IMR-90 (cell line): ENCODE measurements around the gene ZNF835. TPM values are rescaled to one million over a fixed set of nuclear protein-coding genes. Genes with fewer than 3 reads are reported as not detected.

Source experiments
- ATAC-seq: fragments of 200-7000 bp; cut with Tn5 transposase; 2 replicates; pipeline ENCODE4 v1.9.1; 2020; ENCODE audit warnings: low read depth, mild to moderate bottlenecking, moderate library complexity
- BruUV-seq: library from RNA; stranded (reverse); fragments of 400-500 nt; replicated peaks from 2 replicates; lab custom pipeline; 2021; lab: Mats Ljungman, UMichigan
- CTCF ChIA-PET: fragments of 300-600 bp; formaldehyde crosslinking; extraction: SDS; loops from one replicate; lab custom pipeline; 2021; ENCODE audit warnings: antibody characterized with exemption; lab: Yijun Ruan, JAX
- POLR2A ChIA-PET: fragments of 300-600 bp; sonication (Branson Sonifier 250); formaldehyde crosslinking; loops from one replicate; lab custom pipeline; 2022; ENCODE audit warnings: antibody characterized with exemption; ENCODE audit not compliant: unreplicated experiment; lab: Charles Lee
- DNase-seq: peaks from one replicate; pipeline ENCODE4 v3.0.0; 2013
- H2AFZ ChIP-seq: replicated peaks from 2 replicates; pipeline ENCODE3; 2013; ENCODE audit warnings: low read length, mild to moderate bottlenecking; ENCODE audit not compliant: poor library complexity
- H2AK5ac ChIP-seq: 2 replicates; pipeline ENCODE4 v1.6.1; 2013; ENCODE audit warnings: low read depth, low read length, inconsistent platforms
- H2AK9ac ChIP-seq: replicated peaks from 2 replicates; pipeline ENCODE3; 2013; ENCODE audit warnings: mild to moderate bottlenecking, low read depth, low read length, moderate library complexity; ENCODE audit not compliant: poor library complexity
- H2BK120ac ChIP-seq: 2 replicates; pipeline ENCODE4 v1.6.1; 2013; ENCODE audit warnings: low read depth, low read length, inconsistent platforms
- H2BK15ac ChIP-seq: 3 replicates; pipeline ENCODE4 v1.6.1; 2013; ENCODE audit warnings: low read depth, low read length, inconsistent platforms
- H2BK20ac ChIP-seq: 2 replicates; pipeline ENCODE4 v1.6.1; 2013; ENCODE audit warnings: low read depth, mild to moderate bottlenecking, inconsistent platforms, low read length, moderate library complexity
- H2BK5ac ChIP-seq: 2 replicates; pipeline ENCODE4 v1.6.1; 2013; ENCODE audit warnings: mild to moderate bottlenecking, low read depth, low read length, inconsistent platforms; ENCODE audit not compliant: poor library complexity, severe bottlenecking
- H3K14ac ChIP-seq: replicated peaks from 2 replicates; pipeline ENCODE4 v1.6.1; 2013; ENCODE audit warnings: low read depth, low read length, inconsistent platforms
- H3K18ac ChIP-seq: 2 replicates; pipeline ENCODE4 v1.6.1; 2013; ENCODE audit warnings: low read depth, low read length, control low read depth
- H3K23ac ChIP-seq: 2 replicates; pipeline ENCODE4 v1.6.1; 2013; ENCODE audit warnings: low read depth, low read length, inconsistent platforms
- H3K27ac ChIP-seq: 2 replicates; pipeline ENCODE4 v1.5.1; 2013; ENCODE audit warnings: mild to moderate bottlenecking, control low read depth, low read length; ENCODE audit not compliant: insufficient read depth
- H3K27me3 ChIP-seq: 2 replicates; pipeline ENCODE4 v1.6.1; 2013; ENCODE audit warnings: low read length; ENCODE audit not compliant: control insufficient read depth, insufficient read depth
- H3K36me3 ChIP-seq: 2 replicates; pipeline ENCODE4 v1.6.1; 2013; ENCODE audit warnings: low read length, mixed read lengths; ENCODE audit not compliant: control insufficient read depth, insufficient read depth
- H3K4ac ChIP-seq: 2 replicates; pipeline ENCODE4 v1.6.1; 2013; ENCODE audit warnings: low read depth, low read length, inconsistent platforms
- H3K4me1 ChIP-seq: 2 replicates; pipeline ENCODE4 v1.6.1; 2013; ENCODE audit warnings: low read length, mixed read lengths; ENCODE audit not compliant: control insufficient read depth, insufficient read depth
- H3K4me2 ChIP-seq: 2 replicates; pipeline ENCODE4 v1.6.1; 2013; ENCODE audit warnings: low read depth, mild to moderate bottlenecking, control low read depth, low read length, moderate library complexity
- H3K4me3 ChIP-seq: 2 replicates; pipeline ENCODE4 v1.5.1; 2013; ENCODE audit warnings: low read depth, mild to moderate bottlenecking, control low read depth, low read length, moderate library complexity; ENCODE audit not compliant: insufficient read depth
- H3K56ac ChIP-seq: 2 replicates; pipeline ENCODE4 v1.6.1; 2013; ENCODE audit warnings: low read length, inconsistent platforms; ENCODE audit not compliant: insufficient read depth; ENCODE audit errors: extremely low read depth
- H3K79me1 ChIP-seq, 2 experiments: 2 replicates each; pipeline ENCODE4 v1.6.1; 2013; ENCODE audit warnings: low read length in 2 of 2, inconsistent platforms in 1 of 2, low read depth in 1 of 2
- H3K9ac ChIP-seq: 2 replicates; pipeline ENCODE4 v1.6.1; 2013; ENCODE audit warnings: low read depth, low read length, control low read depth
- H3K9me1 ChIP-seq: 2 replicates; pipeline ENCODE4 v1.6.1; 2013; ENCODE audit warnings: low read length, inconsistent platforms; ENCODE audit not compliant: insufficient read depth
- H3K9me3 ChIP-seq: 2 replicates; pipeline ENCODE4 v1.6.1; 2013; ENCODE audit warnings: low read length; ENCODE audit not compliant: control insufficient read depth, insufficient read depth
- H4K20me1 ChIP-seq: 2 replicates; pipeline ENCODE4 v1.6.1; 2013; ENCODE audit warnings: low read length, inconsistent platforms; ENCODE audit not compliant: insufficient read depth
- H4K5ac ChIP-seq: 2 replicates; pipeline ENCODE4 v1.6.1; 2013; ENCODE audit warnings: mild to moderate bottlenecking, low read depth, low read length, control low read depth
- H4K8ac ChIP-seq, 2 experiments: 2 replicates each; pipeline ENCODE4 v1.6.1; 2013; ENCODE audit warnings: low read depth in 2 of 2, low read length in 2 of 2, control low read depth in 1 of 2, inconsistent platforms in 1 of 2
- H4K91ac ChIP-seq: 2 replicates; pipeline ENCODE4 v1.6.1; 2013; ENCODE audit warnings: low read depth, low read length, inconsistent platforms; ENCODE audit not compliant: insufficient read depth
- CEBPB ChIP-seq: IDR thresholded peaks from 2 replicates; pipeline ENCODE4 v1.6.1; 2012; ENCODE audit warnings: low read depth, low read length, improper control_type of control experiment
- FOS ChIP-seq: fragments of 150-350 bp; IDR thresholded peaks from 2 replicates; pipeline ENCODE4 v1.6.1; 2016; ENCODE audit warnings: low read depth, low read length
- MAFK ChIP-seq: IDR thresholded peaks from 2 replicates; pipeline ENCODE4 v1.6.1; 2012; ENCODE audit warnings: low read depth, low read length, improper control_type of control experiment
- RCOR1 ChIP-seq: IDR thresholded peaks from 2 replicates; pipeline ENCODE4 v1.6.1; 2012; ENCODE audit warnings: mild to moderate bottlenecking, low read length, improper control_type of control experiment; ENCODE audit not compliant: insufficient replicate concordance
- SMC3 ChIP-seq: fragments of 150-350 bp; IDR thresholded peaks from 2 replicates; pipeline ENCODE4 v1.6.1; 2016; ENCODE audit warnings: low read depth, mild to moderate bottlenecking, antibody characterized with exemption, low read length, moderate library complexity
- WGBS, 2 experiments: methylation state at CpG; one replicate each; pipeline versions ENCODE4 v1.1.5 to v1.1.7; 2013; ENCODE audit warnings: missing lambda C conversion rate in 2 of 2; ENCODE audit not compliant: insufficient read length in 1 of 2; ENCODE audit errors: extremely low coverage in 2 of 2; 5-methylcytosine and 5-hydroxymethylcytosine counted together
- dilution Hi-C: fragments of 300-500 bp; cut with HindIII; formaldehyde crosslinking; loops from one replicate; pipeline ENCODE4 v1.14.3; 2018; ENCODE audit warnings: low sequenced_read_pairs; ENCODE audit not compliant: unreplicated experiment
- in situ Hi-C: fragments of 300-500 bp; cut with MboI; formaldehyde crosslinking; loops from 3 replicates; pipeline ENCODE4 v1.14.3; 2019; ENCODE audit warnings: low sequenced_read_pairs, inconsistent platforms, mixed read lengths
- intact Hi-C: fragments of 100-400 bp; cut with micrococcal nuclease; formaldehyde crosslinking; loops from 2 replicates; pipeline ENCODE4 v1.10.0; 2022
- polyA plus RNA-seq, 3 experiments: library from polyadenylated mRNA; depleted of rRNA; stranded (reverse); fragments of >200 nt; gene quantifications; 2 replicates each; pipeline ENCODE4 v1.2.3, GENCODE V29; 2012; ENCODE audit warnings: low replicate concordance in 1 of 3
- total RNA-seq: library from RNA; depleted of rRNA; stranded (reverse); fragments of >200 nt; gene quantifications from 2 replicates; pipeline ENCODE4 v1.2.3, GENCODE V29; 2012
- TF ChIP-seq, protein P1 (sequence below): fragments of 150-350 bp; IDR thresholded peaks from 2 replicates; pipeline ENCODE4 v1.6.1; 2016; ENCODE audit warnings: low read depth, mild to moderate bottlenecking, low read length, moderate library complexity, borderline replicate concordance
- TF ChIP-seq, protein P2 (sequence below): conservative IDR thresholded peaks from 2 replicates; pipeline ENCODE4 v1.5.1; 2012; ENCODE audit warnings: mild to moderate bottlenecking, low read depth, low read length, improper control_type of control experiment

The ZNF835 gene
- total and polyA plus RNA-seq, 2 of the 4 experiments (the other 2 are of a cell fraction), result not detected

- no peak overlapping the region for H2BK20ac ChIP-seq
- H4K20me1 ChIP-seq, result no peaks in the 10 kb centered on the region
- H3K23ac ChIP-seq, result no peak overlapping the region
- 91% methylated on average over 4 of the region's 8 CpGs; no CpG with 5 or more reads in 1 of the 2 experiments for WGBS, 2 experiments
- H3K4ac ChIP-seq, result no peak overlapping the region
- in situ Hi-C loops, result no loop called here
- ChIA-PET POLR2A (no interaction called here), CTCF (no interaction called here)
- H3K27me3 ChIP-seq, result no peaks in the 10 kb centered on the region
- no peak for ATAC-seq
- no peak overlapping the region for H3K4me3 ChIP-seq
- no peak overlapping the region for H2BK5ac ChIP-seq
- dilution Hi-C loops, result no loop called here
- H3K18ac ChIP-seq, result no peak overlapping the region
- no peak overlapping the region for H2BK120ac ChIP-seq
- no peak overlapping the region for H3K14ac ChIP-seq
- no peak overlapping the region for H3K56ac ChIP-seq
- no peak overlapping the region for H2AFZ ChIP-seq
- H2BK15ac ChIP-seq, result no peak overlapping the region
- DNase-seq, result no peak
- no peak overlapping the region for H2AK5ac ChIP-seq
- no TSS peak for BruUV-seq
- H3K9me1 ChIP-seq, result no peaks in the 10 kb centered on the region
- H3K9ac ChIP-seq, result no peak overlapping the region
- peaks cover 69% of the 10 kb centered on the region for H3K9me3 ChIP-seq
- H3K4me2 ChIP-seq, result no peak overlapping the region
- H4K5ac ChIP-seq, result no peak overlapping the region
- no peak overlapping the region for H4K91ac ChIP-seq
- peaks cover 8 to 24% of the 10 kb centered on the region in 2 experiments; a peak in 3 of 4 replicates for H3K79me1 ChIP-seq
- TF ChIP-seq MAFK, result no peak
- no peak for TF ChIP-seq SMC3
- no peak for TF ChIP-seq RCOR1
- TF ChIP-seq, protein P1, sequence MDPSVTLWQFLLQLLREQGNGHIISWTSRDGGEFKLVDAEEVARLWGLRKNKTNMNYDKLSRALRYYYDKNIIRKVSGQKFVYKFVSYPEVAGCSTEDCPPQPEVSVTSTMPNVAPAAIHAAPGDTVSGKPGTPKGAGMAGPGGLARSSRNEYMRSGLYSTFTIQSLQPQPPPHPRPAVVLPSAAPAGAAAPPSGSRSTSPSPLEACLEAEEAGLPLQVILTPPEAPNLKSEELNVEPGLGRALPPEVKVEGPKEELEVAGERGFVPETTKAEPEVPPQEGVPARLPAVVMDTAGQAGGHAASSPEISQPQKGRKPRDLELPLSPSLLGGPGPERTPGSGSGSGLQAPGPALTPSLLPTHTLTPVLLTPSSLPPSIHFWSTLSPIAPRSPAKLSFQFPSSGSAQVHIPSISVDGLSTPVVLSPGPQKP, result no peak
- TF ChIP-seq CEBPB, result no peak
- TF ChIP-seq, protein P2, sequence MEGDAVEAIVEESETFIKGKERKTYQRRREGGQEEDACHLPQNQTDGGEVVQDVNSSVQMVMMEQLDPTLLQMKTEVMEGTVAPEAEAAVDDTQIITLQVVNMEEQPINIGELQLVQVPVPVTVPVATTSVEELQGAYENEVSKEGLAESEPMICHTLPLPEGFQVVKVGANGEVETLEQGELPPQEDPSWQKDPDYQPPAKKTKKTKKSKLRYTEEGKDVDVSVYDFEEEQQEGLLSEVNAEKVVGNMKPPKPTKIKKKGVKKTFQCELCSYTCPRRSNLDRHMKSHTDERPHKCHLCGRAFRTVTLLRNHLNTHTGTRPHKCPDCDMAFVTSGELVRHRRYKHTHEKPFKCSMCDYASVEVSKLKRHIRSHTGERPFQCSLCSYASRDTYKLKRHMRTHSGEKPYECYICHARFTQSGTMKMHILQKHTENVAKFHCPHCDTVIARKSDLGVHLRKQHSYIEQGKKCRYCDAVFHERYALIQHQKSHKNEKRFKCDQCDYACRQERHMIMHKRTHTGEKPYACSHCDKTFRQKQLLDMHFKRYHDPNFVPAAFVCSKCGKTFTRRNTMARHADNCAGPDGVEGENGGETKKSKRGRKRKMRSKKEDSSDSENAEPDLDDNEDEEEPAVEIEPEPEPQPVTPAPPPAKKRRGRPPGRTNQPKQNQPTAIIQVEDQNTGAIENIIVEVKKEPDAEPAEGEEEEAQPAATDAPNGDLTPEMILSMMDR, result no peak
- TF ChIP-seq FOS, result no peak
- no peak overlapping the region for H4K8ac ChIP-seq
- H3K27ac ChIP-seq, result no peak overlapping the region
- H2AK9ac ChIP-seq, result no peak overlapping the region
- no peaks in the 10 kb centered on the region for H3K4me1 ChIP-seq
- H3K36me3 ChIP-seq, result peaks cover 35% of the 10 kb centered on the region
- intact Hi-C loops, result no loop called here
These were observed 54.0 kb downstream of the ZNF835 start for GRCh38 chr19:56617531-56617930.
